Stimulated activated CD4-positive, alpha-beta T cell treated with anti-CD3 and anti-CD28 coated beads, Interleukin-2, amount 100 ng/mL, for 48 hours (primary cell): ENCODE results near the gene SPDYE1.
"Not testable (repeated sequence)": the region's sequence is repeated elsewhere in the genome, so short reads cannot be mapped to it uniquely, and the experiment has no call there.

ENCODE experiments used
- DNase-seq, 2 donors: peaks; one replicate each; pipeline ENCODE4 v3.0.0-alpha.2; 2020

SPDYE1 gene, protein sequence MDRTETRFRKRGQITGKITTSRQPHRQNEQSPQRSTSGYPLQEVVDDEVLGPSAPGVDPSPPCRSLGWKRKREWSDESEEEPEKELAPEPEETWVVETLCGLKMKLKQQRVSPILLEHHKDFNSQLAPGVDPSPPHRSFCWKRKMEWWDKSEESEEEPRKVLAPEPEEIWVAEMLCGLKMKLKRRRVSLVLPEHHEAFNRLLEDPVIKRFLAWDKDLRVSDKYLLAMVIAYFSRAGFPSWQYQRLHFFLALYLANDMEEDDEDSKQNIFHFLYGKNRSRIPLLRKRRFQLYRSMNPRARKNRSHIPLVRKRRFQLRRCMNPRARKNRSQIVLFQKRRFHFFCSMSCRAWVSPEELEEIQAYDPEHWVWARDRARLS

DNA sequence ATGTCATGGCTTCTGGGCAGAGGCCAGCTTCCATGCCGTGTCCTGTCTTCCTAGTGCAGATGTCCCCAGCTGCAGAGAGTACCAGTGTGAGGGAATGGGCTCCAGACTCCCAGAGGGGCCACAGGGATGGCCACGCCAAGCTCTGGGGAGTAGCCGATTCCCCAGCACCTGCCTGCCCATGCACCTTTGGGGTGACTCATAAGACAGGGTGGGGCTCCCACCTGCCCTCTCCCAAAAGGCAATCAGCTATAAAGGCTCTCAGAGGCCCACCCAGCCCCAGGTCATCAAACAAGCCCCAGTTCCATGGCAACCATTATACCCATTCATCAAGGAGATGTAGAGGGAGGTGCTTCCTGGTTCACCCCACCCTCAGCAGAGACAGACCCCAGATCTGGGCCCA lies at the start of gene SPDYE1:
Gene SPDYE1, plus strand, starts transcription at position 366 of the 400 bp plus-strand sequence. CDS start 2,053 bp downstream, outside the sequence.
- not testable (repeated sequence) for DNase-seq

DNA sequence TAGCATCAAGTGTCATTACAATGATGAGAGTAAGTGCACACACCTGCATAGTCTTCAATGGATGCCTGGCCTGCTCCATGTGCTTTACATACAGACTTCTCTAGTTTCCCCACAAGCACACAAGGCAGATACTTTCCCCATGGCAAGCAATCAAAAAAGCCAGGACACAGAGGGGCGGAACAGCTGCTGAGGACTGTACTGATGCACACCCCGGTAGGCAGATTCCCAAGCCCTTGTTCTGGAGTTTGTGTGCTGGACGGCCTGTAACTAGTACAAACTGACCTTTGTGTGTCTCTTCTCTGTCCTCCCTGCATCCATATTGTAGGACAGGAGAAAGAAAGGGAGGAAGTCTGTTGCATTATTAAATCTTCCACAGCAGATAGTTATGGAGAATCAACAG lies 45.7 kb upstream of the SPDYE1 start:
- DNase-seq = no peak

DNA sequence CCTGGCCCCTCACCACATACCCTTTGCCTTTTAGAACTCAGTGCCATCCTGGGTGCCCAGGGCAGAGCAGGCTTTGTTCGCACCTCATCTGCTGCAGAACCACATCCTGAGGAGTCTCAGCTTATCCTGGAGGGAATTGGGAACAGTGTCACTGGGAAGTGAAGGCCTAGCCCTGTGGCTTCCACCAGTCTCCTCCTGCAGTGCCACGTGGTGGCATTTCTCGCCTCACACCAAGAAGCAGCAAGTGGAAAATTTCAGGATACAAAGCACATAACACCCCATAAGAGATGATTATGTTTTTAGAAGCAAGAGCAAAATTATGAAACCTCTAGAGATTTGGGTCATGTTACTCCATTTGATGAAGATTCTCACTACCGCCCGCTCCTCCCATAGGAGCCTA lies 44.6 kb upstream of the SPDYE1 start:
- DNase-seq = no peak

DNA sequence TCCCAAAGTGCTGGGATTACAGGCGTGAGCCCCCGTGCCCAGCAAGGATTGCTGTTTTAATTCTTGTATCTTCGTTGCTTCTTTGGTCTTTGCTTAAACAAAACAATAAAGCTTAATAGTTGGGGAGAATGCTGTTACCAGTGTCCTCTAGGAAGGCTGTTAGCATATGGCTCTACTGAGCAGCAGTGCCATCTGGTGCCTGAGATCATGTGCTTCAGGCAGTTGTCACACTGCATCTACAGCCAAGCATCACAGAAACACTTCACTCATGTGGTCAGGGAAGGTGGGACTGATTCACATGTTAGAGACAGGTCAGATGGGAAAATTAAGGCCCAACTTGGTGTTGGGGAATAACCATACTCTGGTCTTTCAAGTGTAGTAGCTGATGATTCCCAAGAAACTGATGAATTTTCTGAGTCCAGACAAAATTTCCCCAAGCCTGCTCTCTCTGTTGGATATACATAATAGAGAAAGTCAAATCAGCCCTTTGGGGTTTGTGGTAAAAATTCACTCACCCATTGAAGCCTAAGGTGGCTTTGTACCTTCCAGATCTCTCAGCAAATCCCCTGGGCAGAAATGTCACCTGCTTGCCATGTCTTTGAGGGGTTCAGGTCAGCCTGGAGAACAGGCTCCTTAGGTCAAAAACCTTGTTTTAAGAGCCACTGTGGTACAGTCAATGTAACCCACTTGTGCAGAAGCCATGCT lies 43.0 kb upstream of the SPDYE1 start:
- no peak for DNase-seq

DNA sequence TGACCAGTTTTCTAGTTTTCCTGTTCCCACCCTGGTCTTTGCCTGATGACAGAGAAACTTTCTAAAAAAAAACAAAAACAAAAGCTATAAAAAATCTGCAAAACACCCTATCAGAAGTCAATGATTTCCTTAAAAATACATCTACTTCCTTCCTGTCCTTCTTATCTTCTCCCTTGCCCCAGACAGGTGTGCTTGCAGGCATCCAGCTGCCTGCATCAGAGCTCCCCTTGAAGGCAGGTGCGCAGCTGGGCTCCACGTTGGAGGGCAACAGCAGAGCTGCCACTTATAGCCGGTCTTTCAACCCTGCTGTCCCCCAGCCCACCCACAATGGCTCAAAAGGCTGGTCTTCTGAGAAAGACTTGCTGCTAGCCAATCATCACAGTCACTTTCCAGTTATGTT lies 41.7 kb upstream of the SPDYE1 start:
- DNase-seq = no peak

DNA sequence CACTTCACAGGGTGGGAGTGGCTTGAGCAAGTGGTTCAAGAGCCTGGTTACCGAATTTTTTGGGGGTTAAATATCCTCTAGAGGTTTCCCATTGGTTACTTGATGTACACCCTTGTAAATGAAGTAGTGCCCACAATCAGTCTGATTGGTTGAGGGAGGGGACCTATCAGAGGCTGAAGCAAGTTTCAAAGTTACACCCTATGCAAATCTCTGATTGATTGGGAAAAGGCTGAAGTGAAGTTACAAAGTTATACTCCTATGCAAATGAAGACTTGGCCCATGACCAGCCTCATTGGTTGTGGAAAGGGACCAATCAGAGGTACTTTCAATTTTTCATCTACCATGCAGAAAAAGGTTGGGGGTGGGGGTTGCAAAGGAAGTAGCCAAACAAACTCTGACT lies 36.8 kb upstream of the SPDYE1 start:
- no peak for DNase-seq

DNA sequence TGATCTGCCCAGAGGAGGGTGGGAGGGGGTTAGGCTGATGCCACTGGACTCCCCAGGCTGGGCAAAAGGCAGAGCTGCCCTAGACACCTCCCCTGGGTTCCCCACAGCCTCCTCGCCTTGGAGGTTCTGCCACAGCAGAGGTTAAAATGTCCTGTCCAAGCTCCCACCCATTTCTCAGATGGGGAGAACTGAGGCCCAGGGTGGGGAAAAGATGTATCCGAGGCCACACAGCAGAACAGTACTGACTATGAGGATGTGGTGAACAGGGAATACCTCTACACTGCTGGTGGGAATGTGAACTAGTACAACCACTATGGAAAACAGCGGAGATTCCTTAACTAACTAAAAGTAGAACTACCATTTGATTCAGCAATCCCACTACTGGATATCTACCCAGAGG lies 31.3 kb upstream of the SPDYE1 start:
- not testable (repeated sequence) for DNase-seq

DNA sequence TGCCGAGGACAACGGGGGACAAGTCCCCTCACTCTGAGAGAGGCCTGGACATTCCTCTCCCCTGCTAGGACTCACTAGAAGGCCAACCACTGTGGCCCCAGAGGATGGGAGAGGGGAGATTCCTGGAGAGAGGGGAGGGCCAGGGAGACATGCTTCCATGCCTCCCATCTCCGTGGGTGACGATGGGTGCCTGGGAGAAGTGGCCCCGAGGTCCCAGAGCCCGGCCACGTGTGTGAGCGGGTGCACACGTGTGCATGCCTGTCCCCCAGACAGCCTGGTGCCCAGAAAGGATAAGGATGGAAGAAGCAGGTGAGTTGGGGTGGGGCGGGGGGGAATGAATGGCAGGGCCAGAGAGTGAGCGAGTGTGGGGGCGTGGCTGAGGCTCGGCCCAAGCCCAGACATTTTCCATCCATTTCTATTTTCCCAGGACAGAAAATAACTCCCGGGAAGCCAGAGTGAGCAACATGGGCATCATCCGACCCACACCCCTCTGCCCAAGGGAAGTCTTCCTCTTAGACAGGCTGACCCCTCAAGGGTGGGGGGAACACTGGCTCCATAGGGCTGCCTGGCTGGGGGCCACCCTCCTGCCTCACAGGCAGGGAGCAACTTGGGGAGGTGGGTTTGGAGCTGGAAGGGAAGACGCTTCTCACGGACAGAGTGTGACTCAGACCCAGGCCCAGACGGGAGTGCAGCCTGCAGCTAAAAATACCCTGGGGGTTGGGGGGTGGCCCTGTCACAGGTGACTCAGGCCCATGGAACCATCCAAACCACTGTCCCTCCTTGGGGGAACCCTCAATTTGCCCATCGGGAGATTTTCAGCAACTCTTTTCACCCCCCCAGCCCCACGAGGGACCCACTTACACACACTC lies 29.3 kb upstream of the SPDYE1 start:
- DNase-seq = not testable (repeated sequence)

DNA sequence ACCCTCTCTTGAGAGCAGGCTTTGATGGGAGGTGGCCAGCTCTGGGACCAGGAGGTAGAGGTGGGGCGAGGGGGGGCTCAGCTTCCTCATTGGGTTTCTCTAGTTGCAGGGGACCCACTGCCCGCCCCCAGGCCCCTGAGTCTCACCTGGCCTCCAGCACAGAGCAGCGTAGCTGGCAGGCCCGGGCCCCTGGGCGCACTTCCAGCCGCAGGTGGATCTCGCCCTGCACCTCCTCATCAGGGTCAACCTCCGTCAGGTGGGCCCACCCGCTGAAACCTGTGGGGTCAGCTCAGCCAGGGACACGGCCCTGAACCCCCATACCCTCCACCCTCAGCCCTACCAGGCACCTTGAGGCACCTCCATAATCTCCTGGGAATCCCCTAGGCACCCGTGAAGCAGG lies 28.1 kb upstream of the SPDYE1 start:
- not testable (repeated sequence) for DNase-seq

DNA sequence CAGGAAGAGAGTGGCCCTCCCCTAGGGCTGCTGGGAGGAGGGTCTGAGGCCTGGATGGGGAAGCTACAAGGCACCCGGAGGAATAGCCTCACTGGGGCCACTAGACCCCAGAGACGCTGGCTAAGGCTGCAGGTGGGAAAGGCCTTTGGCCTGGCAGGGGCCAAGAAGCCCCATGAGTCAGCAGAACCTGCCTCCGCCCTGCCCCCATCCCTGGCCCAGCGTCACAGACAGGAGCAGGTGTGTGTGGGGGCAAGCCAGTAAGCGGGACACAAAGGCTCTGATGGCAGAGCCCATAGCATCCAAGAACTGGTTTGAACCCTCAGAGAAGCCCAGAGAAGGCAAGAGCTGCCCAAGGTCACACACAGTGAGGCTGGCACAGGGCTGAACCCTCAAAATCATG lies 27.0 kb upstream of the SPDYE1 start:
- not testable (repeated sequence) for DNase-seq

DNA sequence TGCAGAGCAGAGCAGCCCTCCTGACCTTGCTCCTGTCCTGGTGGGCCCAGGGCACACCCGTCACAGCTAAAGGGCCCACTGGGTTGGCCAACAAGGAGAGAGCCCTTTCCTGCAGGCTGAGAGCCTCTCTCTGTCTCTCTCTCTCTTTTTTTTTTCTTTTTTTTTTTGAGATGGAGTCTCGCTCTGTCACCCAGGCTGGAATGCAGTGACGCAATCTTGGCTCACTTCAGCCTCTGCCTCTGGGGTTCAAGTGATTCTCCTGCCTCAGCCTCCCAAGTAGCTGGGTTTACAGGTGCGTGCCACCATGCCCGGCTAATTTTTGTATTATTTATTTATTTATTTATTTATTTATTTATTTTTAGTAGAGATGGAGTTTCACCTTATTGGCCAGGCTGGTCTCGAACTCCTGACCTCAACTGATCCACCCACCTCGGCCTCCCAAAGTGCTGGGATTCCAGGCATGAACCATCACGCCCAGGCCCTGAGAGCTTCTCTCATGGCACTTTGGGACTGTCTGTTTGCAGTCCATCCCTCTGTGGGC lies 23.6 kb upstream of the SPDYE1 start:
- DNase-seq = not testable (repeated sequence)

DNA sequence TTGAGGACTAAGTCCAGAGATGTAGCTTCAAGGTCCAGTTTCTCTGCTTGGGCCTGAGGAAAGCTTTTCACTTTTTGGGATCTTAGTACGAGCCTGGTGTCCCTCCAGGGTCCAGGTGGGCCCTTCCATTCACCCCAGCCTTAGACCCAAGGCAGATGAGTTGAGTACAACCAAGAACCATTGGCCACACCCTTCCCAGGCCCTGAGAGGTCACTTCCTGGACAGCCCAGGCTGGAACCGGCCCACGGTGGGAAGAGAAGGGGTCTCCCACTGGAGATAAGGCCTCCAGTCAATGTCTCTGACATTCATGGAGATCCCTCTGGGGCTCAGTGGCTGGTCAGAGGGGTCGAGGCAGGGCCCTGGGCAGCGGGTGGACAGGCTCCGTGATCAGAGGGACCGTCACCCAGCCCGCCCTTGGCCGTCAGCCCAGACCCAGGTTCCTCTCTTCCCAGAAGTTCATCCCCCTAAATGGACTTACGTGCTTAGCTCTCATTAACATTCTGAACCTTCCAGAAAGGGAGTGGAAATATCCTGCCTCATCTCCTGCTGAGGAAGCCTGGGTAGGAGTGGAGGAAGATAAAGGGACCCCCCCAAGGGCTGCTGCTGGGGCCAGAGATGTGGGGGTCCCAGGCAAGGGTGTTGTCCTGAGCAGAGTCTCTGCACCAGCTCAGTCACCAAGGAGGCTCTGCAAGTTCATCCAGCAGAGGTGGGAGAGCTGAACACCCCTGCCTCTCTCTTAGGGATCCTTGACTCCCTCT lies 22.8 kb upstream of the SPDYE1 start:
- not testable (repeated sequence) for DNase-seq

DNA sequence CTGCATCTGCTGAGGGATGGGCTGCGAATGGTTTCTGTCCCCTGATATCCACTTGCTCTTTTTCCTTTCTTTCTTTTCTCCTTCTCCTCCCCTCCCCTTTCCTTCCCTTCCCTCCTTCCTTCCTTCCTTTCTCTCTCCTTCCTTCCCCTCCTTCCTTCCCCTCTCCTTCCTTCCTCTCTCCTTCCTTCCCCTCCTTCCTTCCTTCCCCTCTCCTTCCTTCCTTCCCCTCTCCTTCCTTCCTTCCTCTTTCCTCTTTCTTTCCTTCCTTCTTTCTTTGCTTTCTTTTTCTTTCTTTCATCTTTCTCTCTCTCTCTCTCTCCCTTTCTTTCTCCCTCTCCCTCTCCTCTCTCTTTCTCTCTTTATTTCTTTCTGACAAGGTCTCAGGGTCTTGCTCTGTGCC lies 20.2 kb upstream of the SPDYE1 start:
- DNase-seq = no peak

DNA sequence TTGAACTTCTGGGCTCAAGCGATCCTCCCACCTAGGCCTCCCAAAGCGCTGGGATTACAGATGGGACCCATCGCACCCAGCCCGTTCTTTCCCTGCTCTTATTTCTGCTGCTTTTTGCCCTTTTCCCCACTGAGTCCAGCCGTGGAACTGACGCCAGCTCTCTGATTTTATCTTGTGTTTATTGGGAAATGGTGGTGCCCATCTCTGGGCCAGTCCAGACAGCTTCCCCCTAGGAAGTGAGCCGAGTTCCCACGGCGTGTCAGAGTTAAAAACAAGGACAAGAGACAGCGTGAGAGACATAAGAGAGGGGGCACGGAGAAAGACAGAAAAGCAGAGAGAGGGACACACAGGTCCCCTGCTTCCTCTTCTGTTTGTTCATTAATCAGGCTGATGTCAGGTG lies 19.6 kb upstream of the SPDYE1 start:
- not testable (repeated sequence) for DNase-seq

DNA sequence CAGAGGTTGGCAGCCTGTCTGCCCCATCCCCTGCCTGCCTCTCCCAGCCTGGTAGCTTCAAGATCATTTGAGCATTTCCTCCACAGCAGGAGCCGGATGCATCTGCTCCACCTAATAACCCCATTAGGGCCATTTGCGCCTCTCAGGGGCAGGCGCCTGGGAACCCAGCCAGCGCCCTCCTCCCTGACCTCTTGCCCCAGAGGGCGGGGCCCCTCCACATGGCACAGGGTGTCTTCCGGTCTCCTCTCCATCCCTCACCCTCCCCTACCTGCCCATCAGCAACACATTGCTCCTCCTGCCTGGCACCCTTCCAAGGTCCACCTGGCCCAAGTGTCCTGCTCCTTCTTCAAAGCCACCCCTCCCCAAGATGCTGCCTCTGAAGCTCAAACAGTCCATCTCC lies 14.8 kb upstream of the SPDYE1 start:
- not testable (repeated sequence) for DNase-seq

DNA sequence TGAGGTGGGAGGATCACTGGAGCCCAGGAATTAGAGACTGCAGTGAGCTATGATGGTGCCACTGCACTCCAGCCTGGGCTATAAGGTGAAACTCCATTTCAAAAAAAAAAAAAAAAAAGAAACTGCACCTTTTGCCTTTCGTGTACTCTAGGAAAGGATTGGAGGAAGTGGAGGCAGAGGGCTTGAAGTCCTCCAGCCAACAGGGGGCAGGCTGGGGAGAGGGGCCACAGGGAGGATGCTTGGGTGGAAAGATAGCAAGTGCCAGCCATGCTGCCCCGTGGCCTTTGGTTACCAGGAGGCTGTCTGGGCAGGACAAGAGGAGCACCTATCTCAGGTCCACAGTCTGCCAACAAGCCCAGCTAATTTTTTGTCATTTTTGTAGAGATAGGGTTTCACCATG lies 14.0 kb upstream of the SPDYE1 start:
- DNase-seq = not testable (repeated sequence)

DNA sequence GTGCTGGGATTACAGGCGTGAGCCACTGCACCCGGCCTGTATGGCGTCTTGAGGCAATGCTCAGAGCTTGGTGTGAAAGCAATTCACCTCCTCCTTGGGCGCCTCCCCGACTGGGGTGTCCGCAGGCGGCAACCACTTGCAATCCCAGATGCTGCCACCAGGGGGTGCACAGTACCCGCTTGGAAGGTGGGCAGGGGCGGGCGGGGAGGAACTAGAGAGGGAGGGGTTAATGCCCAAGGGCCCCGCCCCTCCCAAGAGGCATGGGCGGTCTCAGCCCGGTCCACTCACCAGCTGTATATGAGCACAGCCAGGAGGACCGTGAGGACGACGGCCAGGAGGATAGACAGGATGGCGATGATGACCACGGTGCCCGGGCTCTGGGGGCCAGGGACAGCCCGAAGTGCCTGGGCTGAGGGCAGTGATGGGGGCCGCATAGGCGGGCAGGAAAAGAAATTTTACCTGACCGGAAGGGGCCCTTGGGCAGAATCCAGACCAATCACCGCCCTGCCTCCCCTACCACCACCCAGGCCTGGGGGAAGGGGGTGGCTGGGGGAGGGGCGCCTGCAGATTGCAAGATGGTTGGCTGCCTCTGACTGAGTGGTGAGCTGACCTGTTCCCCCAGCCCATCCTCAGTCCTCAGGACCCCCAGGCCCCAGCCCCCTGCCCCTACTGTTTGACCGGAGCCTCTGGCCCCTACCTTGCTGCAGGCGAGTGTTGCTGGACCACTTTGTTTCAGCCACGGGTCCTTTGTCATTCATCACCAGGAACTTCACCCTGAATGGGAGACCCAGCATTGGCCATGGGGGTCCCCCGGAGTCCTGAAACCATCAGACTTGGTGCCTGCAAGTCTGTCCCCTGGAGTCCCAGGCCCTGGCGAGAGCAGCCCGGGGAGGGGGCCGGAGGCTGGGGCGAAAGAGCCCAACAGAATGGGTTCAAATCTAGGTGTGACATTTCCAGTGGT lies 11.5 kb upstream of the SPDYE1 start:
- peak; percentile 88 to 90 for DNase-seq

DNA sequence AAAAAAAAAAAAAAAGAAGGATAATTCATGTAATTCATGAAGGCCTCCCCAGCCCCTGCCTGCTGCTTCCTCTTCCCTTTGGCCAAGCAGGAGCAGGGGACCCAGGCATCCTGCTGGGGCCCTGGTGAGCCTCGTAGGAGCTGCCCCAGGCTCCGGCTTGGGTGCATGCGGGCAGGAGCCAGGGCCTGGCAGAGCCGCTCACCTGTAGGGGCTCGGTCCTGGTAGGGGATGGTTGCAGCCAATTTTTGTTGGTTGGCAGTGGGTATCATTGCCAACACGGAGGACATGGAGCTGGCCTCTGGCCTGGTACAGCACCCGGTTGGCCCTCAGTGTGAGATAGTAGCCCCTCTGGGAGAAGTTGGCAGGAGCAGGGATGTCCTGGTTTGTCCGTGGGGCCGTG lies 10.2 kb upstream of the SPDYE1 start:
- DNase-seq = not testable (repeated sequence)

DNA sequence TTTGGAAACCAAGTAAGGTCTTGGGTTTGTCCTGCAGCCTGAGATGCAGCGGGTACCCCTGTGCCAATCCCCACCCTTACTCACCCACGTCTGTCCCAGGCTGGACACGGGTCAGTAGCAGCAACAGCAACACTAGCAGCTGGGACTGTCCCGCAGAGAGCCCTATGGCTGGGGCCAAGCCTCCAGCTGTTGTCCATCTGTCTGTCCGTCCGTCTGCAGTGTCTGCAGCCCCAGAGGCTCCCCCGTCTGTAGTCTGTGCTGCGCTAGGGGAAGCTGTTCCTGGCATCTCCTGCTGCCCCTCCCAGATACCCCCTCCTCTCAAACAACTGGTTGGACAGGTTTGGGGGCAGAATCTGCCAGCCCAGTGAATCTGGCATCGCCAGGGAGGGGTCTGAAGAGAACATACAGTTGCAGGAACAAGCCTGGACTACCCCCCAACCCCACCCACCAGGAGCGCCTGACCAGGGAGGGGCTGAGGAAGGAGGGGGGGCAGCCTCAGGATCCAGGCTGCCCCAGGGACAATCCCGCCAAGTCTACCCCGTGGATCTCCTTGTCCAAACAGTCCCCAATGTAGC lies 7.6 kb upstream of the SPDYE1 start:
- not testable (repeated sequence) for DNase-seq

DNA sequence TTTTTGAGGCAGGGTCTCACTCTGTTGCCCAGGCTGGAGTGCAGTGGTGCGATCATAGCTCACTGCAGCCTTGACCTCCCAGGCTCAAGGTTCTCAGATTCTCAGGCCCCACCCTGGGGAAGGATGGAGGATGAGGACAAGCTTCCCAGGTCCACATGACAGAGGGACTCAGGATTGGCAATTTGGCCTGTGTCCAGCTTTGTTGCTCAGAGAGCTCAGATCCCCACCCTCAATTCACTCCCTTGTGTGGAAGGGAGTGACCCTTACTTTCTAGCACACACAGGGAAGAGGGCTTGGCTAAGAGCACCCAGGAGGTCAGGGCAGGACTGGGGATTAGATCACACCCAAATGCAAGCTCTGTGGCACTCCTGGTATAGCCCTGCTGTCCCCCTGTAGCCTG lies 6.9 kb upstream of the SPDYE1 start:
- not testable (repeated sequence) for DNase-seq

DNA sequence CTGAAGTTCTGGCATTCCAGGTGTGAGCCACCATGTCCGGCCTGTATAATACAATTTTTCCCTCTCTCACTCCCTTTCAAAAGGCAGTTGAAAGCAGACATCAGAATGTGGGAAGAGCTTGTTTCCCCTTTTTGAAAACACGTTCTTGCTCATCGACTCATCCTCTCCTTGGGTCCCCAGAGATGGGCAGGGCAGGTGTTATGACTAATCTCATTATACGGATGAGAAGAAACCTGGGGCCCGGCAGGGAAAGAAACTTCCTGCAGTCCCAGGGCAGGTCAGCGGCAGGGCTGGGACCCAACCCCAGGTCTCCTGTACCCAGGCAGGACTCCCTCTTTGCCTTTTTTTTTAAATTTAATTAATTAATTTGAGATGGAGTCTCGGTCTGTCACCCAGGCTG lies 4.8 kb upstream of the SPDYE1 start:
- not testable (repeated sequence) for DNase-seq
